Skin of body (tissue), 3 donors: Measurements from ENCODE around the gene PRSS1. TPM values are rescaled to one million over a fixed set of nuclear protein-coding genes. Genes with fewer than 3 reads are reported as not detected.

Experiments
- DNase-seq: peaks from one replicate; lab custom pipeline; 2025; lab: John Stamatoyannopoulos, UW
- small RNA-seq: library from RNA; depleted of rRNA; stranded (forward); fragments of <200 nt; gene quantifications from one replicate; pipeline ENCODE3, GENCODE V24; 2014; ENCODE audit warnings: low replicate concordance
- total RNA-seq: library from RNA; depleted of rRNA; stranded (reverse); fragments of >200 nt; gene quantifications from one replicate; pipeline ENCODE4 v1.2.3, GENCODE V29; 2014

Gene PRSS1
- total RNA-seq, 1 donor from 2014 or later: not detected

- DNase-seq: no peak
Measured at GRCh38 chr7:142792593-142792992, 43.3 kb downstream of the PRSS1 start.

GRCh38 chr7:142793156-142793555 lies 43.9 kb downstream of the PRSS1 start:
- no peak for DNase-seq

GRCh38 chr7:142795339-142795863 lies 46.1 kb downstream of the PRSS1 start:
- no peak for DNase-seq

GRCh38 chr7:142796001-142796500 lies 46.8 kb downstream of the PRSS1 start:
- DNase-seq: no peak

- DNase-seq: no peak
Measured at GRCh38 chr7:142796501-142797390, 47.5 kb downstream of the PRSS1 start.

- no peak for DNase-seq
Measured at GRCh38 chr7:142797391-142798377, 48.4 kb downstream of the PRSS1 start.

GRCh38 chr7:142798451-142799436 lies 49.5 kb downstream of the PRSS1 start:
- no peak for DNase-seq

- DNase-seq: no peak
Measured at GRCh38 chr7:142799437-142799835, 50.2 kb downstream of the PRSS1 start.

GRCh38 chr7:142800088-142800487 lies 50.8 kb downstream of the PRSS1 start:
- DNase-seq: no peak

- DNase-seq: no peak
Measured at GRCh38 chr7:142800699-142801260, 51.5 kb downstream of the PRSS1 start.

GRCh38 chr7:142801601-142802295 lies 52.5 kb downstream of the PRSS1 start:
- no peak for DNase-seq

GRCh38 chr7:142802301-142802700 lies 53.0 kb downstream of the PRSS1 start:
- no peak for DNase-seq

Small RNA genes within 50 kb of the gene (small RNA-seq; reads per million reads assigned to genes)
- gene TRBD1 (not detected), gene TRBJ1-1 (not detected), gene TRBJ1-2 (not detected), gene TRBJ1-3 (not detected), gene TRBJ1-4 (not detected), gene TRBJ1-5 (not detected), gene TRBJ1-6 (not detected), gene TRBJ2-1 (not detected), gene TRBJ2-2 (not detected), gene TRBJ2-2P (not detected), gene TRBJ2-3 (not detected), gene TRBJ2-4 (not detected), gene TRBJ2-5 (not detected), gene TRBJ2-6 (not detected), gene TRBJ2-7 (not detected)

Other genes with a start within 250 kb of the PRSS1 start
- gene PRSS2, start 21.5 kb downstream of the PRSS1 start, total RNA-seq: not detected
- gene EPHB6, start 105.6 kb downstream of the PRSS1 start, total RNA-seq: 34.7 TPM
- gene TRPV6, start 136.3 kb downstream of the PRSS1 start, total RNA-seq: 1.8 TPM
- gene TRPV5, start 184.3 kb downstream of the PRSS1 start, total RNA-seq: 0.10 TPM
- gene LLCFC1, start 190.0 kb downstream of the PRSS1 start, total RNA-seq: not detected
- 4.5 TPM for gene KEL, start 212.9 kb downstream of the PRSS1 start, total RNA-seq